Measurements from ENCODE around the gene ARHGAP31.

ARHGAP31 gene

DNA sequence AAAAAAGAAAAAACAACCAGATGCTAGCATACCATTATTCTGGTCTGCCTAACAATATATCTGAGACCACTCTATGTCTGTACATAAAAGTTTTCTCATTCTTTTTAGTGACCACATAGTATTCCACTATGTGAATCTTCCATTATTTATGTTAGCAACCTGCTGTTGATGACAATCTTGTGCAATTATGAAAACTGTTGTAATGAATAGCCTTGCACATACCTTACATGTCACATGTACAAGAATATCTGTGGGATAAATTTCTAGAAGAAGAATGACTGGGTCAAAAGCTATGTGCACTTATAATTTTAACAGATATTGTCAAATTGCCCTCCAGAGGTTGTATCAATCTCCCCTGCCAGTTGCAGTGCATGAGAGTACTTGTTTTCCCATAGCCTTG lies 62.5 kb downstream of the ARHGAP31 start:
- peak; percentile 57 for FAIRE-seq
- TF ChIP-seq POU2F2 (IDR thresholded peaks at IDR 0.05; ENCODE audit: low read depth, low read length) = no peak
- no peak for TF ChIP-seq TAF1 (IDR thresholded peaks at IDR 0.05; ENCODE audit: low read depth, low read length)
- no peak for TF ChIP-seq POLR2AphosphoS5 (IDR thresholded peaks at IDR 0.05; ENCODE audit: low read depth, low read length)
- TF ChIP-seq POLR2A (IDR thresholded peaks at IDR 0.05; ENCODE audit: low read depth, low read length) = no peak
- no peak for TF ChIP-seq SPI1 (IDR thresholded peaks at IDR 0.05; ENCODE audit: low read depth, low read length)
- TF ChIP-seq PAX5 (IDR thresholded peaks at IDR 0.05; ENCODE audit: insufficient read depth, low read length, severe bottlenecking) = no peak
- no peak for DNase-seq (ENCODE audit: insufficient read length, low spot score)

DNA sequence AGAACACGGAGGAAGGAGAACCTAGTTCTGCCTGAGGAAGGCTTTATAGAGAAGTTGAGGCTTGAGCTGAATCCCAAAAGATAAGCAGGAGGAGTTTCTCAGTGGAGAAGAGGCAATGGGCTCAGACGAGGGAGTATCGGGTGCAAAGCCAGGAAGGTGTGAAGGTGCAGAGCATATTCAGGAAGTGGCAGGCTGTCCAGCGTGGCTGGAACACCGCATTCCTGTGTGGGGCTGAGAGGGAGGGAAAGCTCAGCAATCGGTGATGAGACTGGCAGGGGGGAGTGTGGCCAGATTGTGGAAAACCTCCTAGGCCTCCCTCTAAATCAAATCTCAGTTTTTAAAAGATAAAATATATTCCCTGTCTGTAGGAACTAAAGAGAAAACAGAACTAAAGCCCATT lies 63.0 kb downstream of the ARHGAP31 start:
- TF ChIP-seq SPI1 (IDR thresholded peaks at IDR 0.05; ENCODE audit: low read depth, low read length) = peak; percentile 34
- no peak for TF ChIP-seq POLR2A (IDR thresholded peaks at IDR 0.05; ENCODE audit: low read depth, low read length)
- FAIRE-seq (no peak), DNase-seq (ENCODE audit: insufficient read length, low spot score) (no peak)

DNA sequence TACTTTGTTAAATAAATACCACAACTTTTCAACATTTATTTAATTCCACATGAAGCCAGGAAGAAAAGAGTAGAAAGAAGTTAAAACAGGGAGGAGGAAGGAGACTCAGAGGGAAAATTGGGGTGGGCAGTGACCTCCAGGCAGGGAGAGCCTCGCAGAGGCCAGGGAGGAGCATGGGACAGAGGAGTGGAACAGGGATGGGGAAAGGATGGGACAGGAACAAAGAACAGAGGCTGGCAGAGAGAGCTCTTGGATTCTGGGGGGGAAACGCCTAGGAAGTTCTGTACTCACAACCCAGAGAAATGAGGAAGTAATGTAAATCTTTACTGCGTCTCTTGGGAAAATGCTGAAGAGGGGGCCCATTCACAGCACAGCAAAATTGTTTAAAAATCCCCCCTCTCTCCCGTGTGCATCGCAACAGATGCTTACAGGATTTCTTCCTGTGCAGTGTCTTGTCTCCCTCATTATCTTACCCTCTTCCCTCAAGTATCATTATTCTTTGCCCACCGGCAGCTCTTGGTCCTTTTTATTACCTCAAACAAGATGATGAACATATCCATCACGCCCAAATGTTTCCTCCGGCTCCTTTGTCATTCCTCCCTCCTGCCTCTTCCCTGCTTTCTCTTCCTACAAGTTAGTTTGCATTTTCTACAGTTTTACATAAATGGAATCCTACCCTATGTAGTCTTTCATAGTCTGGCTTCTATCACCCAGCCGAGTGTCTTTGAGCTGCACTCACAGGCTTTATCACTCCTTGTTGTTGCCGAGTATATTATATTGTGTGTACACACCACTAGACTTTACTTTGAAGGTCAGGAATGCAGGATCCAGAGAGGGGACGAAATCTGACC lies 65.5 kb downstream of the ARHGAP31 start:
- TF ChIP-seq SPI1 (IDR thresholded peaks at IDR 0.05; ENCODE audit: low read depth, low read length) = 0 out of 2 replicates have a peak, but pooled peaks have one; percentile 4
- no peak for TF ChIP-seq POLR2AphosphoS5 (IDR thresholded peaks at IDR 0.05; ENCODE audit: low read depth, low read length)
- DNase-seq (ENCODE audit: insufficient read length, low spot score) (no peak), FAIRE-seq (no peak)

DNA sequence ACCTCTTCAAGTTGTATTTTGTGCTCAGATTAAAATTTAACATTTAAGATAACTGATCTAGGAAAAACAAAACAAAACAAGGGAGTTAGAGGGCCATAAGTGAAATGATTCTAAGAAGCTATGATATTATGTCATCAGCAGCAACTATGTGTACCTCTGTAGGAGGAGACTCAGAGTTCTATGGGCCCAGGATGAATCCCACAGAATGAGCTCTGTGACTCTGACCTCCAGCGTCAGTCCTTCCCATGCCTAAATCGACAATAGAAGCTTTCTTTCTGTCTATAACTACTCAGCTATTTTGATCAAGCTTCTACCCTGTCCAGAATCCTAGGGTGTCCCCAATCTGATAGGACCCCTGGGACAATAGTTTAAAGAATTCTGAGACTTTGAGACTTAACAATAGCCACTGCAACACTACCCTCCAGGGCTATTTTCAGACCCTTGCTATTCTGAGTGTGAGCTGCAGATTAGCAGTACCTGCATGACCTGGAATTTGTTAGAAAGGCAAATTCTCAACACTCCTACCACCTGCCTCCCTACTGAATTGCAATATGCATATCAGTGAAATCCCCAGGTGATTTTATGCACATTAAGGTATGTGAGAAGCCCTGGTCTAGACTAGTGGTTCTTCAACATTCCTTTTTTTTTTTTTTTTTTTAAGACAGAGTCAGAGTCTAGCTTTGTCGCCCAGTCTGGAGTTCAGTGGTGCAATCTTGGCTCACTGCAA lies 66.7 kb downstream of the ARHGAP31 start:
- DNase-seq (ENCODE audit: insufficient read length, low spot score) (no peak), FAIRE-seq (no peak)
- TF ChIP-seq SPI1 (IDR thresholded peaks at IDR 0.05; ENCODE audit: low read depth, low read length) = no peak
- no peak for TF ChIP-seq TAF1 (IDR thresholded peaks at IDR 0.05; ENCODE audit: low read depth, low read length)
- TF ChIP-seq POLR2A (IDR thresholded peaks at IDR 0.05; ENCODE audit: low read depth, low read length) = no peak
- TF ChIP-seq PAX5 (IDR thresholded peaks at IDR 0.05; ENCODE audit: insufficient read depth, low read length, severe bottlenecking) = no peak
- TF ChIP-seq POU2F2 (IDR thresholded peaks at IDR 0.05; ENCODE audit: low read depth, low read length) = no peak
- no peak for TF ChIP-seq POLR2AphosphoS5 (IDR thresholded peaks at IDR 0.05; ENCODE audit: low read depth, low read length)

DNA sequence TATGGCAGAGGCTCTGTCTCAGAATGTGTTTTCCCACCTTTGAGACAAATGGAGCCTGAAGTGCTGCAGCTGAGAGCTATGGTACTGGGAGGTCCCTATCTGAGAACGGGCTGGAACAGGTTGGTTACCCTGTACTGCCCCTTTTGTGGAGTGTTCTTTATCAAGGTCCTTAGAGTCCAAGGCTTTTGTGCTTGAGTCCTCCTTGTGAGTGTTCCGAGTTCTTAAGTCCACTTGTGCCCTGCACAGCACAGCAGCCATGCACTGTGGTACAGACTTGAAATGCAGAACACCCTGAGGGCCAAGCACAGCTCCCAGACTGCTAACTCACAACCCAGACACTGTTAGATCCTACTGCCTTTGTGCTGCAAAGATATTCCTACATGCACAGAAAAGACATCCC lies 67.8 kb downstream of the ARHGAP31 start:
- no peak for TF ChIP-seq POLR2AphosphoS5 (IDR thresholded peaks at IDR 0.05; ENCODE audit: low read depth, low read length)
- no peak for TF ChIP-seq TAF1 (IDR thresholded peaks at IDR 0.05; ENCODE audit: low read depth, low read length)
- TF ChIP-seq POLR2A (IDR thresholded peaks at IDR 0.05; ENCODE audit: low read depth, low read length) = no peak
- no peak for TF ChIP-seq SPI1 (IDR thresholded peaks at IDR 0.05; ENCODE audit: low read depth, low read length)
- no peak for TF ChIP-seq POU2F2 (IDR thresholded peaks at IDR 0.05; ENCODE audit: low read depth, low read length)
- TF ChIP-seq PAX5 (IDR thresholded peaks at IDR 0.05; ENCODE audit: insufficient read depth, low read length, severe bottlenecking) = no peak
- no peak for FAIRE-seq

DNA sequence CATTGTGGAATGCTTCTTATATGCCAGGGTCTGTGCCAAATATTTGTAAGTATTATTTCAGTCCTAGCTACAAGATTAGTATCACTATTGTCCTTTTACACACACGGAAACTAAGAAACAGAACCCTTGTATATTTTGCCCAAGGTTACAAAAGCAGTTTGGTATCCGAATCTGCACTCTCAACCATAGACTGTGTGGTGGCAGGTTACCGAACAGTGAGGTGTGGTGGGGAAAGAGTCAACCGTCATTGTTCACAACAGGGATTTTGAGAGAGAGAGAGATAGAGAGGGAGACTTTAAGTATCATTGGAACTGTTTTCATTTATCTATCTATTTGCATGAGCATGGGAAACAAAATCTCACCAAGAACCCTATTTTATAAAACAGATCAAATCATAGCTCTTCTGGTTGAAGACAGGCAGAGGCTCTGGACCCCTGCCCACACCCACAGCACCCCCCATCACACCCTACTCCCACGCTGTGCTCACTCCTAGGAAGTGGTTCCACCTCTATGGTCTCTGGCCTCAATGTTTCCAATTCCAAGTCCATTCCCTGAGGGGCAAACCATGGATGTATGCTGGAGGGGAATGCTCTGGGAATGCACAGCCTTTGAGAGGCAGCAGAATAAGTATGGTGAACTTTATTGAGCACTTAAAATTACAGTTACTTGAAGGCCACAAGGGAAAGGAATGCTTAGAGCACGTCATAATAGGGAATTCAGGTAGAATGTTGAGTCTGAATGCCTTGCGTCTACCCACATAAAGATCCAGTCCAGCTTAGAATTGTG lies 69.0 kb downstream of the ARHGAP31 start:
- DNase-seq (ENCODE audit: insufficient read length, low spot score) (no peak), FAIRE-seq (no peak)
- no peak for TF ChIP-seq POU2F2 (IDR thresholded peaks at IDR 0.05; ENCODE audit: low read depth, low read length)
- TF ChIP-seq POLR2AphosphoS5 (IDR thresholded peaks at IDR 0.05; ENCODE audit: low read depth, low read length) = no peak
- TF ChIP-seq PAX5 (IDR thresholded peaks at IDR 0.05; ENCODE audit: insufficient read depth, low read length, severe bottlenecking) = no peak

More for the DNA sequence above, 67.8 kb downstream of the ARHGAP31 start:
- DNase-seq (ENCODE audit: insufficient read length, low spot score) = no peak

DNA sequence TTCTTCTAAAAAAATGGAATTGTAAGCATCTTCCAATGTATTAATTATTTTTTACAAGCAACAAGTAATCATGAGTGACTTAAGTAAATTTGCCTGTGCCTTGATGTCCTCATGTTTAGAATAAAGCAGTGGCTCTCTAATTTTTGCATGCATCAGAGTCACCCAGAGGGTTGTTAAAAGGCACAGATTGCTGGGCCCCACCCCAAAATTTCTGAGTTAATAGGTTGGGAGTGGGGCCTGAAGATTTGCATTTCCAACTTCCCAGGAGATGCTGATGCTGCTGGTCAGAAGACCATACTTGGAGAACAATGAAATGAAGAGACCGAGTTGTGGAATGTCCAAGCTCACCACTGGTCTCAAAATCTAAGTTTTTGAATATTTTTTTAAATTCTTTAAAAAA lies 70.2 kb downstream of the ARHGAP31 start:
- FAIRE-seq (no peak), DNase-seq (ENCODE audit: insufficient read length, low spot score) (no peak)
- TF ChIP-seq TAF1 (IDR thresholded peaks at IDR 0.05; ENCODE audit: low read depth, low read length) = no peak
- no peak for TF ChIP-seq POLR2A (IDR thresholded peaks at IDR 0.05; ENCODE audit: low read depth, low read length)
- TF ChIP-seq SPI1 (IDR thresholded peaks at IDR 0.05; ENCODE audit: low read depth, low read length) = no peak
- TF ChIP-seq POU2F2 (IDR thresholded peaks at IDR 0.05; ENCODE audit: low read depth, low read length) = no peak
- TF ChIP-seq PAX5 (IDR thresholded peaks at IDR 0.05; ENCODE audit: insufficient read depth, low read length, severe bottlenecking) = no peak
- TF ChIP-seq POLR2AphosphoS5 (IDR thresholded peaks at IDR 0.05; ENCODE audit: low read depth, low read length) = no peak

DNA sequence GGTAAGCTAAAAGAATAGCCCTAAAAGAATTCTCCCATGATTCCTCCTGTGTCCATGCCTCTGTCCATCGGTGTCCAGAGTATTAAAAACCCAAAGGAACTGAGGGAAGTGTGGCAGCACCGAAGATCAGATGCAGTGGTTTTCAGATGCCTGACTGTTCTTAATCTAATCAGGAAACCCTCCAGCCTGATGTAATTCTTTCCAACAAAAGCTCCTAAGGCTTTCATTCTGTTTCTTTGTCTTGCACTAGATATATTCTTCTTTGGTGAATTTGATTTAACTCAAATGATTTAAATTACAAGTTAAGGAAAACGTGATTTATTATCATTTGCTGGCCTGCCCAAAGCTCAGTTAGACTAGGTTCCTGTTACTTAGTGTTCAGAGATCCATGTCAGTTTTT lies 71.2 kb downstream of the ARHGAP31 start:
- TF ChIP-seq POLR2AphosphoS5 (IDR thresholded peaks at IDR 0.05; ENCODE audit: low read depth, low read length) = no peak
- FAIRE-seq (no peak), DNase-seq (ENCODE audit: insufficient read length, low spot score) (no peak)

DNA sequence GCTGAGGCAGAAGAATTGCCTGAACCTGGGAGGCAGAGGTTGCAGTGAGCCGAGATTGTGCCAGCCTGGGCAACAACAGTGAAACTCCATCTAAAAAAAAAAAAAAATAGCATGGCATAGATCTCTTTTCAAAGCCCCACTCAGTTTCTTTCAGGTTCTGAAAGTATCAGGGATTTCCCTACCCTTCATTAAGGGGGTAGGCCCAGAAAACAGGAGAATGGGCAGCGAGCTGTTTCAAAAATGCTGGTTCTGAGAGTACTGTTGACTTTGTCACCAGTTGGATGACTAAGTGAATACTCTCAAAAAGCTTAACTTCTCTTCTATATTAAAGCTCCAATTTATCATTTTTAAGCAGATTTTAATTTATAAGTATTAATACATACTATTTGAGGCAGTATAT lies 72.8 kb downstream of the ARHGAP31 start:
- DNase-seq (ENCODE audit: insufficient read length, low spot score) = no peak
- no peak for TF ChIP-seq POLR2A (IDR thresholded peaks at IDR 0.05; ENCODE audit: low read depth, low read length)
- TF ChIP-seq TAF1 (IDR thresholded peaks at IDR 0.05; ENCODE audit: low read depth, low read length) = no peak
- TF ChIP-seq POLR2AphosphoS5 (IDR thresholded peaks at IDR 0.05; ENCODE audit: low read depth, low read length) = no peak
- TF ChIP-seq PAX5 (IDR thresholded peaks at IDR 0.05; ENCODE audit: insufficient read depth, low read length, severe bottlenecking) = no peak
- TF ChIP-seq SPI1 (IDR thresholded peaks at IDR 0.05; ENCODE audit: low read depth, low read length) = no peak
- no peak for TF ChIP-seq POU2F2 (IDR thresholded peaks at IDR 0.05; ENCODE audit: low read depth, low read length)
- no peak for FAIRE-seq

Data from GM12891 (cell line).